Keratinocyte (primary cell): ENCODE data around the gene ZFYVE19. TPM values are rescaled to one million over a fixed set of nuclear protein-coding genes. Genes with fewer than 3 reads are reported as not detected.

Experiments
- DNase-seq: peaks from one replicate; pipeline ENCODE4 v3.0.0-alpha.2; 2011; ENCODE audit warnings: low read depth, missing footprints, low spot score
- FAIRE-seq: peaks from 2 replicates; lab custom pipeline; 2011; peaks lifted over from hg19 to GRCh38; lab: Jason Lieb, UNC
- H2AFZ ChIP-seq: 2 replicates; pipeline ENCODE4 v1.6.0; 2012; ENCODE audit warnings: low read length, control low read depth, inconsistent platforms; ENCODE audit not compliant: control insufficient read depth
- H3K27ac ChIP-seq: 2 replicates; pipeline ENCODE4 v1.5.1; 2011; ENCODE audit warnings: low read length; ENCODE audit not compliant: control insufficient read depth, insufficient read depth
- H3K27me3 ChIP-seq: 3 replicates; pipeline ENCODE4 v1.6.0; 2011; ENCODE audit warnings: low read length; ENCODE audit not compliant: control insufficient read depth, insufficient read depth; ENCODE audit errors: extremely low read depth
- H3K36me3 ChIP-seq, 2 experiments: 2 replicates in 1 of 2; 3 replicates in 1 of 2; pipeline ENCODE4 v1.5.1; 2011; ENCODE audit warnings: low read length in 2 of 2, mild to moderate bottlenecking in 1 of 2; ENCODE audit not compliant: control insufficient read depth in 2 of 2, insufficient read depth in 2 of 2; ENCODE audit errors: extremely low read depth in 1 of 2
- H3K4me1 ChIP-seq: 3 replicates; pipeline ENCODE4 v1.5.1; 2011; ENCODE audit warnings: low read length; ENCODE audit not compliant: control insufficient read depth, insufficient read depth; ENCODE audit errors: extremely low read depth
- H3K4me2 ChIP-seq: 3 replicates; pipeline ENCODE4 v1.6.0; 2011; ENCODE audit warnings: low read depth, low read length; ENCODE audit not compliant: control insufficient read depth, insufficient read depth; ENCODE audit errors: extremely low read depth
- H3K4me3 ChIP-seq, 3 experiments: fragments of 200-600 bp in 1 of 3; sonication (generic) in 1 of 3; 2 replicates in 2 of 3; 3 replicates in 1 of 3; pipeline ENCODE4 v1.5.1; 2011 to 2016; ENCODE audit warnings: low read length in 3 of 3, mild to moderate bottlenecking in 3 of 3, control low read depth in 2 of 3, inconsistent platforms in 1 of 3, low read depth in 1 of 3, mixed read lengths in 1 of 3, mixed run types in 1 of 3, moderate library complexity in 1 of 3; ENCODE audit not compliant: control insufficient read depth in 2 of 3, insufficient read depth in 2 of 3; ENCODE audit errors: extremely low read depth in 1 of 3
- H3K79me2 ChIP-seq: 2 replicates; pipeline ENCODE4 v1.6.0; 2012; ENCODE audit warnings: low read length; ENCODE audit not compliant: control insufficient read depth, insufficient read depth
- H3K9ac ChIP-seq: 3 replicates; pipeline ENCODE4 v1.6.0; 2011; ENCODE audit warnings: low read length; ENCODE audit not compliant: control insufficient read depth, insufficient read depth; ENCODE audit errors: extremely low read depth
- H3K9me1 ChIP-seq: 3 replicates; pipeline ENCODE4 v1.6.0; 2011; ENCODE audit warnings: low read length; ENCODE audit not compliant: control insufficient read depth, insufficient read depth; ENCODE audit errors: extremely low read depth
- H3K9me3 ChIP-seq: 2 replicates; pipeline ENCODE4 v1.5.1; 2012; ENCODE audit warnings: low read depth, low read length; ENCODE audit not compliant: control insufficient read depth
- H4K20me1 ChIP-seq: 3 replicates; pipeline ENCODE4 v1.6.0; 2011; ENCODE audit warnings: low read length; ENCODE audit not compliant: control insufficient read depth, insufficient read depth; ENCODE audit errors: extremely low read depth
- EZH2 ChIP-seq: IDR thresholded peaks from one replicate; pipeline ENCODE4 v1.6.1; 2012; ENCODE audit warnings: inconsistent platforms, mild to moderate bottlenecking, low read length, moderate library complexity
- dilution Hi-C: fragments of 300-500 bp; cut with MboI; formaldehyde crosslinking; loops from one replicate; pipeline ENCODE4 v1.7.0; 2020; ENCODE audit warnings: low sequenced_read_pairs; ENCODE audit not compliant: extremely low pct_ligation_motif_present
- polyA plus RNA-seq, 5 experiments: library from polyadenylated mRNA; depleted of rRNA in 3 of 5; stranded (reverse) in 3 of 5; stranded (forward) in 1 of 5; unstranded in 1 of 5; fragments of >200 nt; gene quantifications; 1 replicate in 1 of 5; 2 replicates in 3 of 5; 3 replicates in 1 of 5; pipeline versions ENCODE4 v1.2.1 to v1.2.3, GENCODE V29; 2011 to 2012; ENCODE audit warnings: missing spikeins in 2 of 5, low read depth in 1 of 5, low replicate concordance in 1 of 5
- TF ChIP-seq, protein P1 (sequence below), 3 experiments: IDR thresholded peaks in 1 of 3; conservative IDR thresholded peaks in 1 of 3; optimal IDR thresholded peaks in 1 of 3; 2 replicates in 2 of 3; 3 replicates in 1 of 3; pipeline versions ENCODE3 to v1.5.1; 2011; ENCODE audit warnings: low read length in 3 of 3, mild to moderate bottlenecking in 3 of 3, moderate library complexity in 2 of 3, control low read depth in 1 of 3, inconsistent platforms in 1 of 3; ENCODE audit not compliant: insufficient read depth in 2 of 3; ENCODE audit errors: extremely low read depth in 1 of 3

ZFYVE19 gene
- polyA plus RNA-seq, 1 donor (not counting 4 experiments of a cell fraction or from before 2014, with no cell fraction given): 19.0 TPM

DNA sequence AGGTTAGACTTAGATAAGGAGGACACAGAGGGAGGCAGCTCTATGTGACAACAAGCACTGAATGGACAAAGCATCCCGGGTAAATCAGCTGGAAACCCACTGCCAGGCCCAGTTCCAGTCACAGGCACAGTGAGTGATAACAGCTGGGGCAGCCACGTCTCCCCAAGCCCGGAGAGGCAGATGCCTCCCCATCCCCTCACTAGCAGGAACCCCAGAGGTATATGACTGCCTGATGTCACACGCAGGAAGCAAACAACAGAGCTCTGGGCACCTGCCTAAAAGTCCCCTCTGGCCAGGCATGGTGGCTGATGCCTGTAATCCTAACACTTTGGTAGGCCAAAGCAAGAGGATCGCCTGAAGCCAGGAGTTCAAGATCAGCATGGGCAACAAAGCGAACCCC is 18.9 kb upstream of the ZFYVE19 start:
- Histone ChIP-seq H3K9ac (peak overlapping the region; percentile 39), H3K9me1 (peaks cover 2% of the 10 kb centered on the region), H3K27ac (peak overlapping the region; percentile 84), H3K36me3 (peaks cover 2 to 3% of the 10 kb centered on the region in 2 experiments), H3K79me2 (peaks cover 20% of the 10 kb centered on the region), H4K20me1 (no peaks in the 10 kb centered on the region), H3K9me3 (no peaks in the 10 kb centered on the region), H3K4me1 (peaks cover 53% of the 10 kb centered on the region), H3K4me2 (peak overlapping the region; percentile 78), H3K27me3 (no peaks in the 10 kb centered on the region), H3K4me3 (no peak overlapping the region), H2AFZ (no peak overlapping the region)
- DNase-seq (no peak), FAIRE-seq (no peak)
- dilution Hi-C loops: loop anchor here (10.0 kb wide), 1 partner anchor 97 kb away; no protein-coding TSS in a partner anchor
- TF ChIP-seq, protein P1, sequence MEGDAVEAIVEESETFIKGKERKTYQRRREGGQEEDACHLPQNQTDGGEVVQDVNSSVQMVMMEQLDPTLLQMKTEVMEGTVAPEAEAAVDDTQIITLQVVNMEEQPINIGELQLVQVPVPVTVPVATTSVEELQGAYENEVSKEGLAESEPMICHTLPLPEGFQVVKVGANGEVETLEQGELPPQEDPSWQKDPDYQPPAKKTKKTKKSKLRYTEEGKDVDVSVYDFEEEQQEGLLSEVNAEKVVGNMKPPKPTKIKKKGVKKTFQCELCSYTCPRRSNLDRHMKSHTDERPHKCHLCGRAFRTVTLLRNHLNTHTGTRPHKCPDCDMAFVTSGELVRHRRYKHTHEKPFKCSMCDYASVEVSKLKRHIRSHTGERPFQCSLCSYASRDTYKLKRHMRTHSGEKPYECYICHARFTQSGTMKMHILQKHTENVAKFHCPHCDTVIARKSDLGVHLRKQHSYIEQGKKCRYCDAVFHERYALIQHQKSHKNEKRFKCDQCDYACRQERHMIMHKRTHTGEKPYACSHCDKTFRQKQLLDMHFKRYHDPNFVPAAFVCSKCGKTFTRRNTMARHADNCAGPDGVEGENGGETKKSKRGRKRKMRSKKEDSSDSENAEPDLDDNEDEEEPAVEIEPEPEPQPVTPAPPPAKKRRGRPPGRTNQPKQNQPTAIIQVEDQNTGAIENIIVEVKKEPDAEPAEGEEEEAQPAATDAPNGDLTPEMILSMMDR (optimal IDR thresholded peaks at IDR 0.05 in 1 of 3, IDR thresholded peaks at IDR 0.05 in 1 of 3, conservative IDR thresholded peaks at IDR 0.05 in 1 of 3; ENCODE audit: extremely low read depth in 1 of 3, insufficient read depth in 2 of 3, low read length in 3 of 3): no peak
- no peak for TF ChIP-seq EZH2

DNA sequence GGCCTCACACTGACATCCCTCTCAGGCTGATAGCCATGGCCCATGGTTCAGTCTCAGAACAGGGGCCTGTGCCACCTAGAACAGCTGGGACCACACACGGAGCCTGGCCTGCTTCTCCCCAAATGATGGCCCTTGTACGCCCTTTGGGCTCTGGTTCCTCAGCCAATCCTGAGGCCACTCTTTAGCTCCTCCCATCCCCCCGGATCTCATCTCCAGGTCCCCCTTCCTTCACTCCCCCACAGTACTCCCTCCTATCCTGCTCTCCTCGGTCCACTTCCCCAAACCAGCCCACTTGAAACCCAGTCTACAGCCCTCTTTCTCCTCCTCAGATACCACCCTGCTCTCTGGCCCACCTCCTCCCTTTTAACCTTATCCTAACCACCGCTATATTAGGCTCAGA is 17.8 kb upstream of the ZFYVE19 start:
- Histone ChIP-seq H3K9me1 (peaks cover 2% of the 10 kb centered on the region), H3K9me3 (no peaks in the 10 kb centered on the region), H3K4me3 (no peak overlapping the region), H3K9ac (no peak overlapping the region), H3K27ac (peak overlapping the region; percentile 10), H3K4me1 (peaks cover 63% of the 10 kb centered on the region), H3K4me2 (no peak overlapping the region), H3K36me3 (peaks cover 2 to 3% of the 10 kb centered on the region in 2 experiments), H4K20me1 (no peaks in the 10 kb centered on the region), H3K79me2 (peaks cover 20% of the 10 kb centered on the region), H3K27me3 (no peaks in the 10 kb centered on the region), H2AFZ (no peak overlapping the region)
- no peak for DNase-seq
- TF ChIP-seq, protein P1 (optimal IDR thresholded peaks at IDR 0.05 in 1 of 3, IDR thresholded peaks at IDR 0.05 in 1 of 3, conservative IDR thresholded peaks at IDR 0.05 in 1 of 3; ENCODE audit: extremely low read depth in 1 of 3, insufficient read depth in 2 of 3, low read length in 3 of 3): no peak
- TF ChIP-seq EZH2: no peak
- FAIRE-seq: no peak
- dilution Hi-C loops: loop anchor here (10.0 kb wide), 1 partner anchor 96 kb away; no protein-coding TSS in a partner anchor
